SU-DHL-6 (cell line): Measurements from ENCODE around the gene BNIP1.

Experiments
- CTCF ChIP-seq: fragments of 200-600 bp; sonication (generic); IDR thresholded peaks from one replicate; pipeline ENCODE4 v1.5.1; 2017; ENCODE audit warnings: antibody characterized with exemption, mild to moderate bottlenecking, low read length, moderate library complexity; ENCODE audit not compliant: insufficient read depth, poor library complexity, severe bottlenecking
- EZH2phosphoT487 ChIP-seq: fragments of 200-600 bp; sonication (generic), shearing (Covaris generic); conservative IDR thresholded peaks from 2 replicates; pipeline ENCODE4 v1.6.1; 2018; ENCODE audit warnings: mild to moderate bottlenecking, antibody characterized with exemption, low read length, moderate library complexity, mixed read lengths

GRCh38 chr5:173196133-173196952 lies 52.0 kb downstream of the BNIP1 start:
- TF ChIP-seq CTCF = no peak
- TF ChIP-seq EZH2phosphoT487 = no peak
